T-helper 2 cell treated with Interferon-gamma antibody and Interleukin-4, amounts not matched to agents 5 μg/mL and 100 μg/mL, for 36 hours (primary cell): ENCODE data around the gene OR8B4.
"Not testable (repeated sequence)": the region's sequence is repeated elsewhere in the genome, so short reads cannot be mapped to it uniquely, and the experiment has no call there.

ENCODE experiments used
- DNase-seq: peaks from one replicate; pipeline ENCODE4 v3.0.0; 2021; ENCODE audit warnings: low spot score
- H3K27ac Mint-ChIP-seq: one replicate; pipeline ENCODE4 v1.8.0; 2021; ENCODE audit warnings: mild to moderate bottlenecking, mixed read lengths
- H3K27me3 Mint-ChIP-seq: one replicate; pipeline ENCODE4 v1.8.0; 2021; ENCODE audit warnings: low read depth, mixed read lengths
- H3K36me3 Mint-ChIP-seq: one replicate; pipeline ENCODE4 v1.8.0; 2021; ENCODE audit warnings: low read depth, mixed read lengths
- H3K4me1 Mint-ChIP-seq: one replicate; pipeline ENCODE4 v1.8.0; 2021; ENCODE audit warnings: low read depth, mixed read lengths
- H3K4me3 Mint-ChIP-seq: one replicate; pipeline ENCODE4 v1.8.0; 2022; ENCODE audit warnings: mild to moderate bottlenecking, moderate library complexity, mixed read lengths
- H3K9me3 Mint-ChIP-seq: one replicate; pipeline ENCODE4 v1.8.0; 2021; ENCODE audit warnings: mixed read lengths

OR8B4 gene

GRCh38 chr11:124442442-124442841, 17.8 kb upstream of the OR8B4 start:
- no peak for DNase-seq
- Mint-ChIP-seq H3K4me1 (no peaks in the 10 kb centered on the region), H3K27me3 (no peaks in the 10 kb centered on the region), H3K36me3 (no peaks in the 10 kb centered on the region), H3K9me3 (no peaks in the 10 kb centered on the region), H3K4me3 (no peak overlapping the region), H3K27ac (no peak overlapping the region)

GRCh38 chr11:124441519-124441918, 16.8 kb upstream of the OR8B4 start:
- Mint-ChIP-seq H3K27ac (no peak overlapping the region), H3K27me3 (no peaks in the 10 kb centered on the region), H3K9me3 (no peaks in the 10 kb centered on the region), H3K4me1 (no peaks in the 10 kb centered on the region), H3K4me3 (no peak overlapping the region), H3K36me3 (no peaks in the 10 kb centered on the region)
- DNase-seq, result no peak

- no peaks in the 10 kb centered on the region for H3K4me1 Mint-ChIP-seq
Observed at GRCh38 chr11:124441081-124441480, 16.4 kb upstream of the OR8B4 start.

GRCh38 chr11:124440608-124441007, 15.9 kb upstream of the OR8B4 start:
- Mint-ChIP-seq H3K27me3 (no peaks in the 10 kb centered on the region), H3K27ac (no peak overlapping the region), H3K9me3 (no peaks in the 10 kb centered on the region), H3K4me1 (no peaks in the 10 kb centered on the region), H3K4me3 (no peak overlapping the region), H3K36me3 (no peaks in the 10 kb centered on the region)
- DNase-seq, result no peak

More at GRCh38 chr11:124441081-124441480, 16.4 kb upstream of the OR8B4 start:
- Mint-ChIP-seq H3K27me3 (no peaks in the 10 kb centered on the region), H3K9me3 (no peaks in the 10 kb centered on the region), H3K4me3 (no peak overlapping the region), H3K36me3 (no peaks in the 10 kb centered on the region), H3K27ac (no peak overlapping the region)
- DNase-seq, result no peak

GRCh38 chr11:124434699-124435098, 10.0 kb upstream of the OR8B4 start:
- Mint-ChIP-seq H3K36me3 (no peaks in the 10 kb centered on the region), H3K27me3 (no peaks in the 10 kb centered on the region), H3K4me3 (no peak overlapping the region), H3K4me1 (no peaks in the 10 kb centered on the region), H3K9me3 (peaks cover under 1% of the 10 kb centered on the region), H3K27ac (no peak overlapping the region)
- no peak for DNase-seq

- no peak overlapping the region for H3K4me3 Mint-ChIP-seq
Observed at GRCh38 chr11:124429599-124429998, 4.9 kb upstream of the OR8B4 start.

GRCh38 chr11:124421043-124421442, 3.6 kb downstream of the OR8B4 start:
- DNase-seq, result no peak
- Mint-ChIP-seq H3K27ac (no peak overlapping the region), H3K9me3 (no peaks in the 10 kb centered on the region), H3K27me3 (peaks cover 4% of the 10 kb centered on the region), H3K4me3 (no peak overlapping the region), H3K36me3 (no peaks in the 10 kb centered on the region), H3K4me1 (no peaks in the 10 kb centered on the region)

More at GRCh38 chr11:124429599-124429998, 4.9 kb upstream of the OR8B4 start:
- Mint-ChIP-seq H3K27me3 (no peaks in the 10 kb centered on the region), H3K36me3 (no peaks in the 10 kb centered on the region), H3K27ac (no peak overlapping the region), H3K4me1 (no peaks in the 10 kb centered on the region), H3K9me3 (peaks cover 4% of the 10 kb centered on the region)
- DNase-seq, result no peak

GRCh38 chr11:124415356-124415923, 9.2 kb downstream of the OR8B4 start:
- Mint-ChIP-seq H3K4me1 (no peaks in the 10 kb centered on the region), H3K36me3 (no peaks in the 10 kb centered on the region), H3K27ac (no peak overlapping the region), H3K9me3 (no peaks in the 10 kb centered on the region), H3K4me3 (no peak overlapping the region), H3K27me3 (peaks cover 5% of the 10 kb centered on the region)
- DNase-seq, result no peak

GRCh38 chr11:124409906-124410305, 14.8 kb downstream of the OR8B4 start:
- peaks cover 8% of the 10 kb centered on the region for H3K27me3 Mint-ChIP-seq

GRCh38 chr11:124405581-124405980, 19.1 kb downstream of the OR8B4 start:
- Mint-ChIP-seq H3K36me3 (no peaks in the 10 kb centered on the region), H3K27me3 (peaks cover 8% of the 10 kb centered on the region), H3K27ac (no peak overlapping the region), H3K4me1 (peaks cover 2% of the 10 kb centered on the region), H3K4me3 (no peak overlapping the region), H3K9me3 (no peaks in the 10 kb centered on the region)
- no peak for DNase-seq

More at GRCh38 chr11:124409906-124410305, 14.8 kb downstream of the OR8B4 start:
- Mint-ChIP-seq H3K9me3 (no peaks in the 10 kb centered on the region), H3K4me3 (no peak overlapping the region), H3K27ac (no peak overlapping the region), H3K4me1 (no peaks in the 10 kb centered on the region), H3K36me3 (no peaks in the 10 kb centered on the region)
- no peak for DNase-seq

GRCh38 chr11:124403186-124403585, 21.5 kb downstream of the OR8B4 start:
- H3K27me3 Mint-ChIP-seq, DNase-seq, H3K36me3 Mint-ChIP-seq, H3K27ac Mint-ChIP-seq, H3K4me1 Mint-ChIP-seq, H3K4me3 Mint-ChIP-seq, H3K9me3 Mint-ChIP-seq: not testable (repeated sequence)

- Mint-ChIP-seq H3K27ac (no peak overlapping the region), H3K9me3 (no peaks in the 10 kb centered on the region), H3K27me3 (no peaks in the 10 kb centered on the region), H3K4me1 (peaks cover 2% of the 10 kb centered on the region), H3K4me3 (no peak overlapping the region), H3K36me3 (no peaks in the 10 kb centered on the region)
- peak; percentile 54 for DNase-seq
Observed at GRCh38 chr11:124402326-124402922, 22.2 kb downstream of the OR8B4 start.

- H3K27me3 Mint-ChIP-seq, result no peaks in the 10 kb centered on the region
- H3K4me1 Mint-ChIP-seq, result peaks cover 2% of the 10 kb centered on the region
- no peak within 1 kb of the TSS for H3K4me3 Mint-ChIP-seq
- no peaks in the 10 kb centered on the region for H3K36me3 Mint-ChIP-seq
- H3K27ac Mint-ChIP-seq, result no peak within 1 kb of the TSS
- DNase-seq, result no peak
- no peaks in the 10 kb centered on the region for H3K9me3 Mint-ChIP-seq
Observed at GRCh38 chr11:124398924-124399323, 25.7 kb downstream of the OR8B4 start, which contains the start of gene OR8B3. OR8B3 (minus strand) TSS chr11:124399024; CDS start chr11:124397351, 1,673 bp downstream.

GRCh38 chr11:124396847-124397246, 27.8 kb downstream of the OR8B4 start:
- H3K27me3 Mint-ChIP-seq, H3K9me3 Mint-ChIP-seq, DNase-seq, H3K4me3 Mint-ChIP-seq, H3K36me3 Mint-ChIP-seq, H3K27ac Mint-ChIP-seq, H3K4me1 Mint-ChIP-seq: not testable (repeated sequence)

GRCh38 chr11:124394408-124394807, 30.3 kb downstream of the OR8B4 start:
- no peaks in the 10 kb centered on the region for H3K4me1 Mint-ChIP-seq
- H3K36me3 Mint-ChIP-seq, result no peaks in the 10 kb centered on the region
- no peak overlapping the region for H3K4me3 Mint-ChIP-seq

More at GRCh38 chr11:124394408-124394807, 30.3 kb downstream of the OR8B4 start:
- peaks cover 2% of the 10 kb centered on the region for H3K27me3 Mint-ChIP-seq
- H3K9me3 Mint-ChIP-seq, result no peaks in the 10 kb centered on the region
- H3K27ac Mint-ChIP-seq, result no peak overlapping the region
- DNase-seq, result no peak
